Measurements from ENCODE around the gene OPTC. TPM values are rescaled to one million over a fixed set of nuclear protein-coding genes. Genes with fewer than 3 reads are reported as not detected.

OPTC gene
- total and polyA plus RNA-seq, 8 donors: not detected

- peak overlapping the region in 3 of 4 donors; percentile 3 to 42 (median 13) for H3K4me3 ChIP-seq
- 90 to 95% (median 94%) methylated on average over 5 of the region's 5 CpGs for WGBS, 5 donors
These were observed 15.0 kb upstream of the OPTC start for GRCh38 chr1:203478986-203479385.

GRCh38 chr1:203479646-203480045 lies 14.3 kb upstream of the OPTC start:
- H3K27ac ChIP-seq: peak overlapping the region in 4 of 5 donors; percentile 67 to 83 (median 78)
- intact Hi-C loops (cut with DNase I; ENCODE audit: low total_unique reads): no loop called here
- TF ChIP-seq CTCF (IDR thresholded peaks at IDR 0.05) (no peak), EP300 (IDR thresholded peaks at IDR 0.05) (no peak), POLR2AphosphoS5 (IDR thresholded peaks at IDR 0.05) (no peak), POLR2A (IDR thresholded peaks at IDR 0.05) (no peak)
- H3K4me1 ChIP-seq: peaks cover 22 to 66% (median 42%) of the 10 kb centered on the region in 4 donors
- WGBS, 5 donors: 68 to 83% (median 80%) methylated on average over 2 of the region's 2 CpGs
- no peaks in the 10 kb centered on the region for H3K27me3 ChIP-seq
- peaks cover 0 to 15% (median 6%) of the 10 kb centered on the region in 4 donors for H3K36me3 ChIP-seq
- H3K4me3 ChIP-seq: peak overlapping the region in 1 of 4 donors; percentile 42
- H3K9me3 ChIP-seq: no peaks in the 10 kb centered on the region
- DNase-seq: no peak

More at GRCh38 chr1:203478986-203479385, 15.0 kb upstream of the OPTC start:
- H3K36me3 ChIP-seq: peaks cover 0 to 9% (median 4%) of the 10 kb centered on the region in 4 donors
- no peaks in the 10 kb centered on the region for H3K27me3 ChIP-seq
- H3K4me1 ChIP-seq: peaks cover 22 to 65% (median 43%) of the 10 kb centered on the region in 4 donors
- intact Hi-C loops (cut with DNase I; ENCODE audit: low total_unique reads): no loop called here
- DNase-seq: no peak
- peak overlapping the region in 4 of 5 donors; percentile 67 to 83 (median 78) for H3K27ac ChIP-seq
- TF ChIP-seq POLR2A (IDR thresholded peaks at IDR 0.05) (no peak), POLR2AphosphoS5 (IDR thresholded peaks at IDR 0.05) (no peak), EP300 (IDR thresholded peaks at IDR 0.05) (no peak), CTCF (IDR thresholded peaks at IDR 0.05) (no peak)
- H3K9me3 ChIP-seq: no peaks in the 10 kb centered on the region

GRCh38 chr1:203480084-203480483 lies 13.9 kb upstream of the OPTC start:
- WGBS, 5 donors: 47 to 70% (median 63%) methylated on average over 2 of the region's 2 CpGs
- no peak for DNase-seq
- Histone ChIP-seq H3K27me3 (no peaks in the 10 kb centered on the region), H3K9me3 (no peaks in the 10 kb centered on the region), H3K4me3 (peak overlapping the region in 2 of 4 donors; percentile 4 to 42), H3K4me1 (peaks cover 21 to 62% (median 40%) of the 10 kb centered on the region in 4 donors), H3K36me3 (peaks cover 0 to 17% (median 6%) of the 10 kb centered on the region in 4 donors), H3K27ac (peak overlapping the region; percentile 37 to 83 (median 77))
- intact Hi-C loops (cut with DNase I; ENCODE audit: low total_unique reads): no loop called here
- TF ChIP-seq POLR2A (IDR thresholded peaks at IDR 0.05) (no peak), EP300 (IDR thresholded peaks at IDR 0.05) (no peak), POLR2AphosphoS5 (IDR thresholded peaks at IDR 0.05) (no peak), CTCF (IDR thresholded peaks at IDR 0.05) (no peak)

- Histone ChIP-seq H3K27ac (peak overlapping the region; percentile 47 to 83 (median 77)), H3K4me3 (peak overlapping the region in 2 of 4 donors; percentile 4 to 20)
- peak; percentile 84 to 86 for DNase-seq
These were observed 13.3 kb upstream of the OPTC start for GRCh38 chr1:203480525-203481084.

More at GRCh38 chr1:203480525-203481084, 13.3 kb upstream of the OPTC start:
- Histone ChIP-seq H3K27me3 (no peaks in the 10 kb centered on the region), H3K9me3 (no peaks in the 10 kb centered on the region), H3K4me1 (peaks cover 16 to 58% (median 35%) of the 10 kb centered on the region in 4 donors), H3K36me3 (peaks cover 0 to 17% (median 8%) of the 10 kb centered on the region in 4 donors)
- WGBS, 5 donors: 10 to 26% (median 13%) methylated on average over 6 of the region's 6 CpGs
- TF ChIP-seq EP300 (IDR thresholded peaks at IDR 0.05): no peak
- TF ChIP-seq POLR2A (IDR thresholded peaks at IDR 0.05): no peak
- no peak for TF ChIP-seq CTCF (IDR thresholded peaks at IDR 0.05)
- TF ChIP-seq POLR2AphosphoS5 (IDR thresholded peaks at IDR 0.05): peak in 2 of 3 donors; percentile 44 to 66
- intact Hi-C loops (cut with DNase I; ENCODE audit: low total_unique reads): no loop called here

Measured in stomach (tissue), 9 donors.